Activated CD8-positive, alpha-beta memory T cell treated with anti-CD3 and anti-CD28 coated beads, Interleukin-2, amount 10 ng/mL, durations not matched to agents 7 days and 5 days (primary cell): ENCODE data around the gene ATF3. TPM values are rescaled to one million over a fixed set of nuclear protein-coding genes. Genes with fewer than 3 reads are reported as not detected.

Source experiments
- ATAC-seq: fragments of 150-1000 bp; cut with Tn5 transposase; one replicate; pipeline ENCODE4 v1.10.0; 2021; ENCODE audit warnings: moderate library complexity
- CTCF ChIA-PET: fragments of 350-600 bp; sonication (Branson Sonifier 250); formaldehyde crosslinking; loops from one replicate; lab custom pipeline; 2021; ENCODE audit warnings: antibody characterized with exemption; lab: Charles Lee
- DNase-seq: peaks from one replicate; pipeline ENCODE4 v3.0.0-alpha.2; 2020
- H3K27ac Mint-ChIP-seq: one replicate; pipeline ENCODE4 v1.8.0; 2021; ENCODE audit warnings: mild to moderate bottlenecking, mixed read lengths
- H3K27me3 Mint-ChIP-seq: one replicate; pipeline ENCODE4 v1.8.0; 2021; ENCODE audit warnings: mixed read lengths
- H3K36me3 Mint-ChIP-seq: one replicate; pipeline ENCODE4 v1.8.0; 2021; ENCODE audit warnings: mild to moderate bottlenecking, mixed read lengths
- H3K4me1 Mint-ChIP-seq: one replicate; pipeline ENCODE4 v1.8.0; 2021; ENCODE audit warnings: mixed read lengths
- H3K4me3 Mint-ChIP-seq: one replicate; pipeline ENCODE4 v1.8.0; 2021; ENCODE audit warnings: mild to moderate bottlenecking, moderate library complexity, mixed read lengths
- H3K9me3 Mint-ChIP-seq: one replicate; pipeline ENCODE4 v1.8.0; 2022; ENCODE audit warnings: low read depth, mixed read lengths
- total RNA-seq, 2 experiments: library from RNA; stranded (reverse); gene quantifications; one replicate each; pipeline ENCODE4 v1.2.3, GENCODE V29; 2021

ATF3 gene
- 10 to 100 TPM; 21.3 to 36.5 TPM for total RNA-seq

- peak within 1 kb of the TSS; percentile 90 for H3K4me3 Mint-ChIP-seq
- peaks cover 37% of the 10 kb centered on the region for H3K27me3 Mint-ChIP-seq
- peaks cover 51% of the 10 kb centered on the region for H3K4me1 Mint-ChIP-seq
- DNase-seq (peak; percentile 98), ATAC-seq (peak; percentile 78)
- CTCF ChIA-PET, result interaction anchor here (0.6 to 4.8 kb wide), 12 partner anchors 11 to 185 kb away, joined by 3 to 34 read pairs (median 4); no protein-coding TSS in a partner anchor
- peak within 1 kb of the TSS; percentile 96 for H3K27ac Mint-ChIP-seq
- H3K36me3 Mint-ChIP-seq, result peaks cover 12% of the 10 kb centered on the region
- H3K9me3 Mint-ChIP-seq, result no peaks in the 10 kb centered on the region
Measured at GRCh38 chr1:212608392-212608958, at the start of gene ATF3. Gene ATF3 (plus strand): TSS chr1:212608761. CDS start chr1:212615022, 6,261 bp downstream.

- Mint-ChIP-seq H3K36me3 (peaks cover 7% of the 10 kb centered on the region), H3K4me1 (peaks cover 18% of the 10 kb centered on the region), H3K27me3 (peaks cover 33% of the 10 kb centered on the region), H3K9me3 (peaks cover 1% of the 10 kb centered on the region), H3K27ac (peak overlapping the region; percentile 49), H3K4me3 (no peak overlapping the region)
- DNase-seq (no peak), ATAC-seq (no peak)
- CTCF ChIA-PET, result interaction anchor here (0.7 kb wide), 1 partner anchor 884 kb away, joined by 3 read pairs; no protein-coding TSS in a partner anchor
Measured at GRCh38 chr1:212559929-212560328, 48.6 kb upstream of the ATF3 start.

GRCh38 chr1:212560933-212561460, 47.6 kb upstream of the ATF3 start:
- Mint-ChIP-seq H3K36me3 (peaks cover 7% of the 10 kb centered on the region), H3K27ac (no peak overlapping the region), H3K4me1 (peaks cover 26% of the 10 kb centered on the region), H3K27me3 (peaks cover 26% of the 10 kb centered on the region), H3K9me3 (peaks cover 1% of the 10 kb centered on the region), H3K4me3 (no peak overlapping the region)
- no peak for DNase-seq
- ATAC-seq, result no peak
- CTCF ChIA-PET, result interaction anchor here (1.4 kb wide), 1 partner anchor 83 kb away, joined by 3 read pairs; no protein-coding TSS in a partner anchor

- Mint-ChIP-seq H3K27ac (no peak overlapping the region), H3K9me3 (peaks cover 1% of the 10 kb centered on the region), H3K4me1 (peaks cover 32% of the 10 kb centered on the region), H3K27me3 (peaks cover 22% of the 10 kb centered on the region), H3K4me3 (no peak overlapping the region), H3K36me3 (peaks cover 7% of the 10 kb centered on the region)
- CTCF ChIA-PET, result interaction anchor here (1.4 kb wide), 1 partner anchor 83 kb away, joined by 3 read pairs; no protein-coding TSS in a partner anchor
- DNase-seq (no peak), ATAC-seq (no peak)
Measured at GRCh38 chr1:212561501-212561931, 47.0 kb upstream of the ATF3 start.

GRCh38 chr1:212562771-212563170, 45.8 kb upstream of the ATF3 start:
- DNase-seq (no peak), ATAC-seq (no peak)
- H3K27me3 Mint-ChIP-seq, result peaks cover 10% of the 10 kb centered on the region

GRCh38 chr1:212565079-212565478, 43.5 kb upstream of the ATF3 start:
- no peak for DNase-seq
- H3K27ac Mint-ChIP-seq, result peak overlapping the region; percentile 1
- no peak overlapping the region for H3K4me3 Mint-ChIP-seq
- H3K9me3 Mint-ChIP-seq, result no peaks in the 10 kb centered on the region
- H3K4me1 Mint-ChIP-seq, result peaks cover 29% of the 10 kb centered on the region
- CTCF ChIA-PET, result no interaction called here
- H3K36me3 Mint-ChIP-seq, result peaks cover 1% of the 10 kb centered on the region
- ATAC-seq, result no peak
- peaks cover 20% of the 10 kb centered on the region for H3K27me3 Mint-ChIP-seq

More at GRCh38 chr1:212562771-212563170, 45.8 kb upstream of the ATF3 start:
- CTCF ChIA-PET, result interaction anchor here (1.0 kb wide), 1 partner anchor 46 kb away, joined by 4 read pairs; the partner anchor contains the start of gene ATF3
- Mint-ChIP-seq H3K4me3 (no peak overlapping the region), H3K27ac (no peak overlapping the region), H3K9me3 (no peaks in the 10 kb centered on the region), H3K36me3 (peaks cover 6% of the 10 kb centered on the region), H3K4me1 (peaks cover 42% of the 10 kb centered on the region)

GRCh38 chr1:212565571-212566305, 42.8 kb upstream of the ATF3 start:
- DNase-seq, result no peak
- Mint-ChIP-seq H3K27me3 (peaks cover 23% of the 10 kb centered on the region), H3K4me3 (peak overlapping the region; percentile 83), H3K4me1 (peaks cover 27% of the 10 kb centered on the region), H3K36me3 (peaks cover 1% of the 10 kb centered on the region), H3K9me3 (no peaks in the 10 kb centered on the region), H3K27ac (peak overlapping the region; percentile 94)
- no peak for ATAC-seq
- CTCF ChIA-PET, result interaction anchor here (0.7 to 2.7 kb wide), 6 partner anchors 23 to 182 kb away, joined by 3 to 15 read pairs (median 6); partner anchors contain the start of gene ATF3

GRCh38 chr1:212566522-212567479, 41.8 kb upstream of the ATF3 start:
- Mint-ChIP-seq H3K27ac (peak overlapping the region; percentile 94), H3K9me3 (no peaks in the 10 kb centered on the region), H3K4me1 (peaks cover 27% of the 10 kb centered on the region), H3K36me3 (peaks cover 1% of the 10 kb centered on the region), H3K4me3 (peak overlapping the region; percentile 83), H3K27me3 (peaks cover 23% of the 10 kb centered on the region)
- CTCF ChIA-PET, result interaction anchor here (0.6 to 2.7 kb wide), 17 partner anchors 9 to 215 kb away, joined by 3 to 15 read pairs (median 4); partner anchors contain the start of gene ATF3
- DNase-seq (peak; percentile 82), ATAC-seq (peak; percentile 99)

- DNase-seq (no peak), ATAC-seq (no peak)
- CTCF ChIA-PET, result interaction anchor here (1.1 to 2.7 kb wide), 13 partner anchors 10 to 98 kb away, joined by 3 to 15 read pairs (median 5); partner anchors contain the start of gene ATF3
- Mint-ChIP-seq H3K4me1 (peaks cover 27% of the 10 kb centered on the region), H3K27ac (peak overlapping the region; percentile 27), H3K27me3 (peaks cover 23% of the 10 kb centered on the region), H3K4me3 (no peak overlapping the region), H3K9me3 (no peaks in the 10 kb centered on the region), H3K36me3 (peaks cover 1% of the 10 kb centered on the region)
Measured at GRCh38 chr1:212567638-212568037, 40.9 kb upstream of the ATF3 start.

- CTCF ChIA-PET, result interaction anchor here (1.5 kb wide), 1 partner anchor 10 kb away, joined by 4 read pairs; no protein-coding TSS in a partner anchor
- Mint-ChIP-seq H3K4me3 (no peak overlapping the region), H3K4me1 (peaks cover 27% of the 10 kb centered on the region), H3K27me3 (peaks cover 23% of the 10 kb centered on the region), H3K27ac (no peak overlapping the region), H3K9me3 (no peaks in the 10 kb centered on the region), H3K36me3 (peaks cover 1% of the 10 kb centered on the region)
- DNase-seq (no peak), ATAC-seq (no peak)
Measured at GRCh38 chr1:212568978-212569537, 39.5 kb upstream of the ATF3 start.

GRCh38 chr1:212574732-212575131, 33.8 kb upstream of the ATF3 start:
- no peaks in the 10 kb centered on the region for H3K9me3 Mint-ChIP-seq
- H3K27me3 Mint-ChIP-seq, result peaks cover 30% of the 10 kb centered on the region
- no peak overlapping the region for H3K4me3 Mint-ChIP-seq
- DNase-seq (no peak), ATAC-seq (no peak)
- H3K4me1 Mint-ChIP-seq, result no peaks in the 10 kb centered on the region
- H3K36me3 Mint-ChIP-seq, result no peaks in the 10 kb centered on the region
- CTCF ChIA-PET, result no interaction called here
- no peak overlapping the region for H3K27ac Mint-ChIP-seq

- DNase-seq, result no peak
- H3K27ac Mint-ChIP-seq, result no peak overlapping the region
- H3K4me3 Mint-ChIP-seq, result no peak overlapping the region
- H3K27me3 Mint-ChIP-seq, result peaks cover 29% of the 10 kb centered on the region
- no peaks in the 10 kb centered on the region for H3K9me3 Mint-ChIP-seq
- no peak for ATAC-seq
- CTCF ChIA-PET, result interaction anchor here (1.2 kb wide), 1 partner anchor 8 kb away, joined by 3 read pairs; no protein-coding TSS in a partner anchor
- H3K4me1 Mint-ChIP-seq, result peaks cover 3% of the 10 kb centered on the region
- H3K36me3 Mint-ChIP-seq, result no peaks in the 10 kb centered on the region
Measured at GRCh38 chr1:212575333-212575732, 33.2 kb upstream of the ATF3 start.
